ENCODE measurements around the gene TMC3. TPM values are rescaled to one million over a fixed set of nuclear protein-coding genes. Genes with fewer than 3 reads are reported as not detected.

TMC3 gene
- total and polyA plus RNA-seq, 7 donors: not detected

- intact Hi-C loops (cut with DNase I): no loop called here
- WGBS, 3 donors: 58 to 63% (median 61%) methylated on average over 5 of the region's 5 CpGs
- no peak overlapping the region for H3K27ac ChIP-seq
These were observed 82.0 kb downstream of the TMC3 start for GRCh38 chr15:81291916-81292522.

GRCh38 chr15:81289910-81290309 is 84.1 kb downstream of the TMC3 start:
- no peak overlapping the region for H3K27ac ChIP-seq
- H3K4me1 ChIP-seq: no peaks in the 10 kb centered on the region
- no peak for DNase-seq
- ATAC-seq: no peak
- intact Hi-C loops (cut with DNase I): no loop called here
- no peak overlapping the region for H3K4me3 ChIP-seq
- 89 to 96% (median 91%) methylated on average over 4 of the region's 4 CpGs for WGBS, 3 donors
- TF ChIP-seq, protein P1, sequence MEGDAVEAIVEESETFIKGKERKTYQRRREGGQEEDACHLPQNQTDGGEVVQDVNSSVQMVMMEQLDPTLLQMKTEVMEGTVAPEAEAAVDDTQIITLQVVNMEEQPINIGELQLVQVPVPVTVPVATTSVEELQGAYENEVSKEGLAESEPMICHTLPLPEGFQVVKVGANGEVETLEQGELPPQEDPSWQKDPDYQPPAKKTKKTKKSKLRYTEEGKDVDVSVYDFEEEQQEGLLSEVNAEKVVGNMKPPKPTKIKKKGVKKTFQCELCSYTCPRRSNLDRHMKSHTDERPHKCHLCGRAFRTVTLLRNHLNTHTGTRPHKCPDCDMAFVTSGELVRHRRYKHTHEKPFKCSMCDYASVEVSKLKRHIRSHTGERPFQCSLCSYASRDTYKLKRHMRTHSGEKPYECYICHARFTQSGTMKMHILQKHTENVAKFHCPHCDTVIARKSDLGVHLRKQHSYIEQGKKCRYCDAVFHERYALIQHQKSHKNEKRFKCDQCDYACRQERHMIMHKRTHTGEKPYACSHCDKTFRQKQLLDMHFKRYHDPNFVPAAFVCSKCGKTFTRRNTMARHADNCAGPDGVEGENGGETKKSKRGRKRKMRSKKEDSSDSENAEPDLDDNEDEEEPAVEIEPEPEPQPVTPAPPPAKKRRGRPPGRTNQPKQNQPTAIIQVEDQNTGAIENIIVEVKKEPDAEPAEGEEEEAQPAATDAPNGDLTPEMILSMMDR (IDR thresholded peaks at IDR 0.05): no peak
- no peaks in the 10 kb centered on the region for H3K36me3 ChIP-seq (ENCODE audit: insufficient read depth in 1 of 2, low read depth in 1 of 2)
- H3K27me3 ChIP-seq (ENCODE audit: insufficient read depth in 3 of 3, low read length in 2 of 3): no peaks in the 10 kb centered on the region
- H3K9me3 ChIP-seq: no peaks in the 10 kb centered on the region

More at GRCh38 chr15:81291916-81292522, 82.0 kb downstream of the TMC3 start:
- TF ChIP-seq, protein P1 (IDR thresholded peaks at IDR 0.05): no peak
- no peaks in the 10 kb centered on the region for H3K36me3 ChIP-seq (ENCODE audit: insufficient read depth in 1 of 2, low read depth in 1 of 2)
- H3K9me3 ChIP-seq: no peaks in the 10 kb centered on the region
- H3K4me1 ChIP-seq: no peaks in the 10 kb centered on the region
- no peak for ATAC-seq
- no peaks in the 10 kb centered on the region for H3K27me3 ChIP-seq (ENCODE audit: insufficient read depth in 3 of 3, low read length in 2 of 3)
- no peak for DNase-seq
- H3K4me3 ChIP-seq: no peak overlapping the region

DNA sequence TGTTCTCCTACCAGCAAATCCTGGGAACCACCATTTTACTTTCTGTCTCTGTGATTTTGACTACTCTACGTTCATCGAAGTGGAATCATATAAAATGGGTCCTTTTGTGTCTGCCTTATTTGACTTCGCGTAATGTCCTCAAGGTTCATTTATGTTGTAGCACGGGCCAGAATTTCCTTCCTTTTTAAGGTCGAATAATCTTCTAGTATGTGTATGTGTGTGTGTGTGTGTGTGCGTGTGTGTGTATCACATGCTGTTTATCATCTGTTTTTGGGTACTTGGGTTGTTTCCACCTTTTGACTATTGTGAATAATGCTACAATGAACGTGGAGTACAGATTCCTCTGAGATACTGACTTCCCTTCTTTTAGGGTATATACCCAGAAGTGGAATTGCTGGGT is 85.4 kb downstream of the TMC3 start:
- ATAC-seq: no peak
- Histone ChIP-seq H3K27ac (no peak overlapping the region), H3K4me1 (no peaks in the 10 kb centered on the region), H3K36me3 (ENCODE audit: insufficient read depth in 1 of 2, low read depth in 1 of 2) (no peaks in the 10 kb centered on the region), H3K4me3 (no peak overlapping the region), H3K27me3 (ENCODE audit: insufficient read depth in 3 of 3, low read length in 2 of 3) (no peaks in the 10 kb centered on the region), H3K9me3 (no peaks in the 10 kb centered on the region)
- TF ChIP-seq, protein P1 (IDR thresholded peaks at IDR 0.05): no peak
- 84% methylated on average over 8 of the region's 8 CpGs for WGBS, 3 donors
- intact Hi-C loops (cut with DNase I): no loop called here
- no peak for DNase-seq

DNA sequence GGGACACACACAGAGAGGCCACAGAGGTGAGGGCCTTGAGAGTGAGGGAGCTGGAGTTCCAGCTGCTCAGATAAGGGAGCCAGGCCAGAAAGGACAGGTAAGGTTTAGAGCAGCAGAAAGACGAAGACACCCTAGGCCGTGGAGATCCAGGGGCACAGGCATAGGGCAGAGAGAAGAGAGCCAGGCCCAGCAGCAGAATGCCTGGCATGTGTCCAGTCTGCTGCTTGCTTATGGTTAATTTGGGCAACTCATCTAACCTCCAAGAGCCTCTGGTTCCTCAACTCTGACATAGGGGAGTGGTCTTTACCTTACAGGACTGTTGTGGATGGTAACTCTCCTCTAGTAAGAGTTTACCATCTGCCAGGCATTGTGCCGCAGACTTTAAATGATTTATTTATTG is 86.0 kb downstream of the TMC3 start:
- DNase-seq: no peak
- intact Hi-C loops (cut with DNase I): no loop called here
- TF ChIP-seq, protein P1 (IDR thresholded peaks at IDR 0.05): no peak
- no peak for ATAC-seq
- Histone ChIP-seq H3K36me3 (ENCODE audit: insufficient read depth in 1 of 2, low read depth in 1 of 2) (no peaks in the 10 kb centered on the region), H3K4me3 (no peak overlapping the region), H3K27ac (no peak overlapping the region), H3K9me3 (no peaks in the 10 kb centered on the region), H3K4me1 (no peaks in the 10 kb centered on the region), H3K27me3 (ENCODE audit: insufficient read depth in 3 of 3, low read length in 2 of 3) (no peaks in the 10 kb centered on the region)
- WGBS, 3 donors: 82 to 92% (median 86%) methylated on average over 3 of the region's 3 CpGs

DNA sequence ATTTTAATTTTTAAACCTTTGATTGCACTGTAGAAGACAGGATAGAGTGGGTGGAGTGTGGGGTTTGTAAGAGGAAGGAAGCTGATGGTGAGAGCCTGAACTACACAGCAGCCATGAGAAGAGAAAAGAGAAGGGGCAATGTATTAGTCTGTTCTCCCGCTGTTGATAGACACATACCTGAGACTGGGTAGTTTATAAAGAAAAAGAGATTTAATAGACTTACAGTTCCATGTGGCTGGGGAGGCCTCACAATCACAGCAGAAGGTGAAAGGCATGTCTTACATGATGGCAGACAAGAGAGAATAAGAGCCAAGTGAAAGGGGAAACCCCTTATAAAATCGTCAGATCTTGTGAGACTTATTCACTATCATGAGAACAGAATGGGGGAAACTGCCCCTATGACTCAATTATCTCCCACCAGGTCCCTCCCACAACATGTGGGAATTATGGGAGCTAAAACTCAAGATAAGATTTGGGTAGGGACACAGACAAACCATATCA is 87.3 kb downstream of the TMC3 start:
- H3K27ac ChIP-seq: no peak overlapping the region
- TF ChIP-seq, protein P1 (IDR thresholded peaks at IDR 0.05): no peak
- no peaks in the 10 kb centered on the region for H3K4me1 ChIP-seq
- no peaks in the 10 kb centered on the region for H3K36me3 ChIP-seq (ENCODE audit: insufficient read depth in 1 of 2, low read depth in 1 of 2)
- H3K27me3 ChIP-seq (ENCODE audit: insufficient read depth in 3 of 3, low read length in 2 of 3): no peaks in the 10 kb centered on the region
- no peak for ATAC-seq
- no peak overlapping the region for H3K4me3 ChIP-seq
- no peak for DNase-seq
- intact Hi-C loops (cut with DNase I): no loop called here
- no peaks in the 10 kb centered on the region for H3K9me3 ChIP-seq
- 69 to 79% (median 72%) methylated on average over 2 of the region's 2 CpGs for WGBS, 3 donors
